ENCODE data around the gene LCORL.

LCORL gene

DNA sequence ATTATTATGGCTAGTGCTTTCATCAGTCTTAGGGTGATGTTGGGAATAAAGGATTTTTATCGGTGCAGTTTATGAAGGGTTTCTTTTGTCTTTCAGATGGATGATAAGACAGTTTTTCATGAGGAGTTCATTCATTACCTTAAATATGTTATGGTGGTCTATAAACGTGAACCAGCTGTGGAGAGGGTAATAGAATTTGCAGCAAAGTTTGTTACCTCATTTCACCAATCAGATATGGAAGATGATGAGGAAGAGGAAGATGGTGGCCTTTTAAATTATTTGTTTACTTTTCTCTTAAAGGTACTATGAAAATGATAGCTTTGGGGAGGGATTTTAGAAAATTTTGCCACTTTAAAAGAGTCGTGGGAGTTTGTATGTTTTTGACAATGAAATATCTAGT, 209.4 kb downstream of the LCORL start:
- no peak overlapping the region for H2AFZ ChIP-seq (ENCODE audit: low read length)
- peak overlapping the region; percentile 94 for H3K4me3 ChIP-seq (ENCODE audit: low read length, poor library complexity, severe bottlenecking)
- peaks cover 98% of the 10 kb centered on the region for H3K79me2 ChIP-seq (ENCODE audit: insufficient read depth, low read length)
- TF ChIP-seq, protein P1, sequence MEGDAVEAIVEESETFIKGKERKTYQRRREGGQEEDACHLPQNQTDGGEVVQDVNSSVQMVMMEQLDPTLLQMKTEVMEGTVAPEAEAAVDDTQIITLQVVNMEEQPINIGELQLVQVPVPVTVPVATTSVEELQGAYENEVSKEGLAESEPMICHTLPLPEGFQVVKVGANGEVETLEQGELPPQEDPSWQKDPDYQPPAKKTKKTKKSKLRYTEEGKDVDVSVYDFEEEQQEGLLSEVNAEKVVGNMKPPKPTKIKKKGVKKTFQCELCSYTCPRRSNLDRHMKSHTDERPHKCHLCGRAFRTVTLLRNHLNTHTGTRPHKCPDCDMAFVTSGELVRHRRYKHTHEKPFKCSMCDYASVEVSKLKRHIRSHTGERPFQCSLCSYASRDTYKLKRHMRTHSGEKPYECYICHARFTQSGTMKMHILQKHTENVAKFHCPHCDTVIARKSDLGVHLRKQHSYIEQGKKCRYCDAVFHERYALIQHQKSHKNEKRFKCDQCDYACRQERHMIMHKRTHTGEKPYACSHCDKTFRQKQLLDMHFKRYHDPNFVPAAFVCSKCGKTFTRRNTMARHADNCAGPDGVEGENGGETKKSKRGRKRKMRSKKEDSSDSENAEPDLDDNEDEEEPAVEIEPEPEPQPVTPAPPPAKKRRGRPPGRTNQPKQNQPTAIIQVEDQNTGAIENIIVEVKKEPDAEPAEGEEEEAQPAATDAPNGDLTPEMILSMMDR (conservative IDR thresholded peaks at IDR 0.05; ENCODE audit: low read length): no peak
- no peak for TF ChIP-seq EZH2phosphoT487 (IDR thresholded peaks at IDR 0.05; ENCODE audit: borderline replicate concordance)
- H3K4me2 ChIP-seq (ENCODE audit: low read depth, low read length, poor library complexity, severe bottlenecking): peak overlapping the region; percentile 69
- no peaks in the 10 kb centered on the region for H3K9me2 ChIP-seq (replicated peaks; ENCODE audit: low read depth, low read length)
- H3K9me3 ChIP-seq (ENCODE audit: insufficient read depth, low read depth, low read length): no peaks in the 10 kb centered on the region
- H3F3A ChIP-seq (ENCODE audit: low read depth): 0 out of 2 replicates have a peak, but pooled peaks cover 3% of the 10 kb centered on the region
- peak overlapping the region; percentile 93 for H3K9ac ChIP-seq (ENCODE audit: low read depth, low read length, poor library complexity, severe bottlenecking)
- H4K20me1 ChIP-seq (ENCODE audit: insufficient read depth, low read length, poor library complexity, severe bottlenecking): peaks cover 59% of the 10 kb centered on the region
- no peaks in the 10 kb centered on the region for H3K27me3 ChIP-seq (ENCODE audit: insufficient read depth, low read length, poor library complexity, severe bottlenecking)
- peaks cover 49% of the 10 kb centered on the region for H3K4me1 ChIP-seq (ENCODE audit: insufficient read depth, low read length, poor library complexity, severe bottlenecking)
- H3K36me3 ChIP-seq (ENCODE audit: insufficient read depth, low read length): peaks cover 26% of the 10 kb centered on the region; the same call in 1 of the 2 replicates

DNA sequence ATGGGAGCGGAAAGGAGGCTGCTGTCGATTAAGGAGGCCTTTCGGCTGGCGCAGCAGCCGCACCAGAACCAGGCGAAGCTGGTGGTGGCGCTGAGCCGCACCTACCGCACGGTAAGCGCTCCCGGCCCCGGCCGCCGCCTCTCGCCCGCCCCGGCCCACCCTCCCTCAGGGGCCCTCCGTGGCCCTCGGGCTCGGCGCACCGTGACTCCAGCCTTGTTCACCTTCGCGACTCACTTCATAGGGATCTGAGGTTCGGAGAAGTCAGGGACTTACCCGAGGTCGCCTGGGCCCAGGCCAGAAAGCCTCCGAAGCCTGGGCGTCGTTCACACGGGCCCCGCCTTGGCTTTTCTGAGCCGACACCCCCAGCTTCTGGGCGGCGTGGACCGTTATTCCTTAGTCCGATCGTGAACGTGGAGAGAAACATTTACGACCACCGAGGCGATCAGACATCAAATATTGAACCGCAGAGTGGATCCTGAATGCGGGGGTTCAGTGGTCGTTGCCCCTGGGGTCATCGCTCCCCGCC, 210.4 kb downstream of the LCORL start:
- Histone ChIP-seq H3K4me3 (ENCODE audit: low read length, poor library complexity, severe bottlenecking) (peak overlapping the region; percentile 94), H3K4me2 (ENCODE audit: low read depth, low read length, poor library complexity, severe bottlenecking) (peak overlapping the region; percentile 69), H2AFZ (ENCODE audit: low read length) (peak overlapping the region; percentile 82), H3K4me1 (ENCODE audit: insufficient read depth, low read length, poor library complexity, severe bottlenecking) (peaks cover 58% of the 10 kb centered on the region), H3K36me3 (ENCODE audit: insufficient read depth, low read length) (peaks cover 16% of the 10 kb centered on the region; the same call in 1 of the 2 replicates), H3K9me3 (ENCODE audit: insufficient read depth, low read depth, low read length) (no peaks in the 10 kb centered on the region), H3F3A (ENCODE audit: low read depth) (0 out of 2 replicates have a peak, but pooled peaks cover 3% of the 10 kb centered on the region), H3K9me2 (replicated peaks; ENCODE audit: low read depth, low read length) (no peaks in the 10 kb centered on the region), H3K9ac (ENCODE audit: low read depth, low read length, poor library complexity, severe bottlenecking) (peak overlapping the region; percentile 93), H3K79me2 (ENCODE audit: insufficient read depth, low read length) (peaks cover 98% of the 10 kb centered on the region), H3K27me3 (ENCODE audit: insufficient read depth, low read length, poor library complexity, severe bottlenecking) (no peaks in the 10 kb centered on the region), H4K20me1 (ENCODE audit: insufficient read depth, low read length, poor library complexity, severe bottlenecking) (peaks cover 68% of the 10 kb centered on the region)
- no peak for TF ChIP-seq EZH2phosphoT487 (IDR thresholded peaks at IDR 0.05; ENCODE audit: borderline replicate concordance)
- TF ChIP-seq, protein P1 (conservative IDR thresholded peaks at IDR 0.05; ENCODE audit: low read length): no peak

DNA sequence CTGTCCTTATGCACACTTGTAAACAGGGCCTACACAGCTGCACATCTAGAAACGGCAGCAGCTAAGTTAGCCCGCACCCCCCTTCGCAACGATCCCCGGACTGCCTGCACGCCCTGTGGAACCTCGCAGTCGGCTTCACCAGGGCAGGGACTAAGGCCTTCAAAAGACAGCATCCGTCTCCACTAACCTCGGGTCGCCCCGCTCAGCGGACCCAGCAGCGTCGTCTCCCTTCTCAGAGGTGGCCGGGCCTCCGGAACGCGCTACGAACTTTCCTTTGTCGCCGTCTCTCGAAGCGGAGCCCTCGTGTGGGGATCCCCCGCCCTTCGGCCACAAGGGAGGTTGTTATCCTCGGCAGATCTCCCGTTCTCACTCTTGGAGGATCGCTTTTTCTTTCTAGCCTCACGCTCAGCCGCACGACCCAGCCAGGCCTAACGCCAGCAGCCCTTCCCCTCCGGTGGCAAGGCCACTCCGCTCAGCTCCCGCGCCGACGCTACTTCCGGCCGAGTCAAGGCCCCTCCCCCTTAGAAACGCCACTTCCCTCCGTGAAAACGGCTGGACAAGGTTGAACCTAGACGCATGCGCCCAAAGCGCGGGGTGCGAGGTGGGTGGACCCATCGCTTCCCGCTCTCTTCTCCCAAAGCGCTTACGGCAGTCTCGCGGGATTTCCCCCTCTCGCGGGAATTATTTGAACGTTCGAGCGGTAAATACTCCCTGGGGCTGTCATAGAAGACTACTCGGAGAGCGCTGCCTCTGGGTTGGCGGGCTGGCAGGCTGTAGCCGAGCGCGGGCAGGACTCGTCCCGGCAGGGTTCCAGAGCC, 211.1 kb downstream of the LCORL start, which contains the start of the genes DCAF16 and NCAPG:
TSS of gene DCAF16 (minus strand) at position 498 of the 818 bp plus-strand sequence. CDS start 6,616 bp downstream, outside the sequence.
TSS of gene NCAPG (plus strand) at position 720 of the 818 bp plus-strand sequence. CDS start 99 bp downstream, outside the sequence.
- Histone ChIP-seq H3K4me3 (ENCODE audit: low read length, poor library complexity, severe bottlenecking) (peak within 1 kb of the TSS; percentile 94), H3K4me2 (ENCODE audit: low read depth, low read length, poor library complexity, severe bottlenecking) (peak within 1 kb of the TSS; percentile 96), H3K4me1 (ENCODE audit: insufficient read depth, low read length, poor library complexity, severe bottlenecking) (peaks cover 64% of the 10 kb centered on the region), H3K27me3 (ENCODE audit: insufficient read depth, low read length, poor library complexity, severe bottlenecking) (no peaks in the 10 kb centered on the region), H3K9me3 (ENCODE audit: insufficient read depth, low read depth, low read length) (no peaks in the 10 kb centered on the region), H2AFZ (ENCODE audit: low read length) (peak within 1 kb of the TSS; percentile 82), H3K9ac (ENCODE audit: low read depth, low read length, poor library complexity, severe bottlenecking) (peak within 1 kb of the TSS; percentile 98), H3K79me2 (ENCODE audit: insufficient read depth, low read length) (peaks cover 98% of the 10 kb centered on the region), H4K20me1 (ENCODE audit: insufficient read depth, low read length, poor library complexity, severe bottlenecking) (peaks cover 75% of the 10 kb centered on the region), H3K9me2 (replicated peaks; ENCODE audit: low read depth, low read length) (no peaks in the 10 kb centered on the region), H3K36me3 (ENCODE audit: insufficient read depth, low read length) (peaks cover 14% of the 10 kb centered on the region; the same call in 1 of the 2 replicates), H3F3A (ENCODE audit: low read depth) (0 out of 2 replicates have a peak, but pooled peaks cover 3% of the 10 kb centered on the region)
- TF ChIP-seq, protein P1 (conservative IDR thresholded peaks at IDR 0.05; ENCODE audit: low read length): no peak
